Naive thymus-derived CD4-positive, alpha-beta T cell (primary cell): ENCODE measurements around the gene IL33. TPM values are rescaled to one million over a fixed set of nuclear protein-coding genes. Genes with fewer than 3 reads are reported as not detected.

Experiments
- ATAC-seq: fragments of 150-1000 bp; cut with Tn5 transposase; 2 replicates; pipeline ENCODE4 v1.10.0; 2021; ENCODE audit warnings: mild to moderate bottlenecking, moderate library complexity
- CTCF ChIA-PET: fragments of 350-600 bp; sonication (Branson Sonifier 250); formaldehyde crosslinking; loops from one replicate; lab custom pipeline; 2021; ENCODE audit warnings: antibody characterized with exemption; lab: Charles Lee
- POLR2A ChIA-PET: fragments of 350-600 bp; sonication (Branson Sonifier 250); formaldehyde crosslinking; loops from one replicate; lab custom pipeline; 2021; ENCODE audit warnings: antibody characterized with exemption, inconsistent platforms; lab: Charles Lee
- DNase-seq, 9 donors: peaks; one replicate each; pipeline versions ENCODE4 v3.0.0 to v3.0.0-alpha.2; 2020 to 2022; ENCODE audit warnings: mixed read lengths in 1 of 9
- H3K27ac ChIP-seq: one replicate; pipeline ENCODE4 v1.7.0; 2013; ENCODE audit warnings: mild to moderate bottlenecking, low read depth, low read length, moderate library complexity
- H3K27me3 ChIP-seq, 2 donors: one replicate each; pipeline ENCODE4 v1.7.0; 2013; ENCODE audit warnings: low read length in 2 of 2, mild to moderate bottlenecking in 2 of 2, moderate library complexity in 2 of 2; ENCODE audit not compliant: control insufficient read depth in 2 of 2, insufficient read depth in 2 of 2
- H3K36me3 ChIP-seq, 3 experiments: 1 replicate in 2 of 3; 2 replicates in 1 of 3; pipeline ENCODE4 v1.7.0; 2013; ENCODE audit warnings: low read length in 3 of 3, mild to moderate bottlenecking in 3 of 3, moderate library complexity in 1 of 3; ENCODE audit not compliant: insufficient read depth in 3 of 3, control insufficient read depth in 2 of 3
- H3K4me1 ChIP-seq, 2 donors: one replicate each; pipeline ENCODE4 v1.7.0; 2013; ENCODE audit warnings: low read length in 2 of 2, mild to moderate bottlenecking in 2 of 2, moderate library complexity in 1 of 2; ENCODE audit not compliant: control insufficient read depth in 2 of 2, insufficient read depth in 2 of 2
- H3K4me3 ChIP-seq: 2 replicates; pipeline ENCODE4 v1.7.0; 2013; ENCODE audit warnings: mild to moderate bottlenecking, low read length
- H3K9me3 ChIP-seq, 3 experiments: 1 replicate in 2 of 3; 2 replicates in 1 of 3; pipeline ENCODE4 v1.7.0; 2013; ENCODE audit warnings: low read length in 3 of 3; ENCODE audit not compliant: control insufficient read depth in 2 of 3
- H3K27ac Mint-ChIP-seq, 9 donors: one replicate each; pipeline ENCODE4 v1.8.0; 2020 to 2022; ENCODE audit warnings: mixed read lengths in 9 of 9, mild to moderate bottlenecking in 8 of 9, moderate library complexity in 5 of 9, inconsistent platforms in 2 of 9
- H3K27me3 Mint-ChIP-seq, 5 donors: one replicate each; pipeline ENCODE4 v1.8.0; 2021 to 2022; ENCODE audit warnings: mixed read lengths in 5 of 5, mild to moderate bottlenecking in 1 of 5
- H3K36me3 Mint-ChIP-seq, 5 donors: one replicate each; pipeline ENCODE4 v1.8.0; 2020 to 2022; ENCODE audit warnings: mixed read lengths in 5 of 5, mild to moderate bottlenecking in 3 of 5, inconsistent platforms in 1 of 5
- H3K4me1 Mint-ChIP-seq, 7 donors: one replicate each; pipeline ENCODE4 v1.8.0; 2020 to 2022; ENCODE audit warnings: mixed read lengths in 7 of 7, mild to moderate bottlenecking in 3 of 7, inconsistent platforms in 1 of 7
- H3K4me3 Mint-ChIP-seq, 10 donors: one replicate each; pipeline ENCODE4 v1.8.0; 2020 to 2022; ENCODE audit warnings: mild to moderate bottlenecking in 10 of 10, mixed read lengths in 10 of 10, moderate library complexity in 6 of 10, inconsistent platforms in 2 of 10
- H3K9me3 Mint-ChIP-seq, 11 donors: one replicate each; pipeline ENCODE4 v1.8.0; 2020 to 2022; ENCODE audit warnings: mixed read lengths in 11 of 11, mild to moderate bottlenecking in 4 of 11, inconsistent platforms in 1 of 11, moderate library complexity in 1 of 11
- intact Hi-C, 2 donors: fragments of 100-400 bp; cut with micrococcal nuclease; formaldehyde crosslinking; loops; one replicate each; pipeline ENCODE4 v1.15.1; 2023
- polyA plus RNA-seq, 2 donors: library from polyadenylated mRNA; unstranded; fragments of 300-500 nt; fragmentation: Illumina TruSeq; gene quantifications; one replicate each; pipeline ENCODE4 v1.2.3, GENCODE V29; 2021
- total RNA-seq, 6 experiments: library from RNA in 5 of 6; stranded (reverse) in 5 of 6; gene quantifications; 1 replicate in 5 of 6; 2 replicates in 1 of 6; pipeline ENCODE4 v1.2.3 and lab custom pipeline; 2021 to 2026

The IL33 gene
- total and polyA plus RNA-seq, 7 experiments from 2014 or later = not detected

GRCh38 chr9:6234014-6234413 lies 18.4 kb downstream of the IL33 start:
- Histone ChIP-seq H3K36me3 (no peaks in the 10 kb centered on the region), H3K4me1 (no peaks in the 10 kb centered on the region), H3K27me3 (no peaks in the 10 kb centered on the region), H3K9me3 (no peaks in the 10 kb centered on the region), H3K4me3 (no peak overlapping the region), H3K27ac (no peak overlapping the region)
- intact Hi-C loops = no loop called here
- DNase-seq = no peak
- Mint-ChIP-seq H3K36me3 (no peaks in the 10 kb centered on the region), H3K4me3 (no peak overlapping the region), H3K4me1 (no peaks in the 10 kb centered on the region), H3K9me3 (no peaks in the 10 kb centered on the region), H3K27me3 (peaks cover 0 to 6% (median 0%) of the 10 kb centered on the region in 5 donors), H3K27ac (no peak overlapping the region)
- ATAC-seq = no peak
- ChIA-PET CTCF (no interaction called here), POLR2A (no interaction called here)

- Histone ChIP-seq H3K27ac (no peak overlapping the region), H3K36me3 (no peaks in the 10 kb centered on the region), H3K4me3 (no peak overlapping the region), H3K9me3 (no peaks in the 10 kb centered on the region), H3K4me1 (no peaks in the 10 kb centered on the region), H3K27me3 (no peaks in the 10 kb centered on the region)
- Mint-ChIP-seq H3K27me3 (peaks cover 5 to 10% (median 8%) of the 10 kb centered on the region in 5 donors), H3K4me3 (no peak overlapping the region), H3K9me3 (peaks cover 0 to 8% (median 0%) of the 10 kb centered on the region in 11 donors), H3K36me3 (no peaks in the 10 kb centered on the region), H3K4me1 (no peaks in the 10 kb centered on the region), H3K27ac (no peak overlapping the region)
- ChIA-PET CTCF (no interaction called here), POLR2A (no interaction called here)
- intact Hi-C loops = no loop called here
- no peak for DNase-seq
- no peak for ATAC-seq
These were observed 21.7 kb downstream of the IL33 start for GRCh38 chr9:6237267-6237666.

- Mint-ChIP-seq H3K27ac (no peak overlapping the region), H3K4me1 (no peaks in the 10 kb centered on the region), H3K27me3 (peaks cover 5 to 13% (median 12%) of the 10 kb centered on the region in 5 donors), H3K36me3 (no peaks in the 10 kb centered on the region), H3K4me3 (no peak overlapping the region), H3K9me3 (peaks cover 0 to 8% (median 0%) of the 10 kb centered on the region in 11 donors)
- ChIA-PET POLR2A (no interaction called here), CTCF (no interaction called here)
- DNase-seq = no peak
- no peaks in the 10 kb centered on the region for H3K4me1 ChIP-seq
- H3K27me3 ChIP-seq = no peaks in the 10 kb centered on the region
- H3K27ac ChIP-seq = no peak overlapping the region
- intact Hi-C loops = no loop called here
- H3K36me3 ChIP-seq = no peaks in the 10 kb centered on the region
- no peaks in the 10 kb centered on the region for H3K9me3 ChIP-seq
- H3K4me3 ChIP-seq = no peak overlapping the region
- ATAC-seq = no peak
These were observed 23.4 kb downstream of the IL33 start for GRCh38 chr9:6239048-6239461.

GRCh38 chr9:6239694-6240093 lies 24.1 kb downstream of the IL33 start:
- Histone ChIP-seq H3K27ac (no peak overlapping the region), H3K36me3 (no peaks in the 10 kb centered on the region), H3K4me1 (no peaks in the 10 kb centered on the region), H3K27me3 (no peaks in the 10 kb centered on the region), H3K9me3 (no peaks in the 10 kb centered on the region), H3K4me3 (no peak overlapping the region)
- DNase-seq (no peak), ATAC-seq (no peak)
- no peaks in the 10 kb centered on the region for H3K36me3 Mint-ChIP-seq
- H3K27me3 Mint-ChIP-seq = peaks cover 5 to 20% (median 15%) of the 10 kb centered on the region in 5 donors
- POLR2A ChIA-PET = no interaction called here
- no peak overlapping the region for H3K27ac Mint-ChIP-seq
- no peaks in the 10 kb centered on the region for H3K4me1 Mint-ChIP-seq
- CTCF ChIA-PET = no interaction called here
- intact Hi-C loops = no loop called here
- peaks cover 0 to 8% (median 0%) of the 10 kb centered on the region in 11 donors for H3K9me3 Mint-ChIP-seq
- H3K4me3 Mint-ChIP-seq = no peak overlapping the region

GRCh38 chr9:6243746-6244145 lies 28.1 kb downstream of the IL33 start:
- H3K4me3 Mint-ChIP-seq = no peak overlapping the region
- no peak overlapping the region for H3K27ac Mint-ChIP-seq
- no peak for DNase-seq
- no peaks in the 10 kb centered on the region for H3K4me1 Mint-ChIP-seq
- no peaks in the 10 kb centered on the region for H3K36me3 Mint-ChIP-seq
- ChIA-PET POLR2A (no interaction called here), CTCF (no interaction called here)
- Histone ChIP-seq H3K36me3 (no peaks in the 10 kb centered on the region), H3K27ac (no peak overlapping the region), H3K9me3 (no peaks in the 10 kb centered on the region), H3K27me3 (no peaks in the 10 kb centered on the region), H3K4me3 (no peak overlapping the region), H3K4me1 (no peaks in the 10 kb centered on the region)
- no peak for ATAC-seq
- intact Hi-C loops = no loop called here
- H3K27me3 Mint-ChIP-seq = peaks cover 8 to 29% (median 25%) of the 10 kb centered on the region in 5 donors
- H3K9me3 Mint-ChIP-seq = peaks cover 0 to 8% (median 0%) of the 10 kb centered on the region in 11 donors

GRCh38 chr9:6247266-6247665 lies 31.7 kb downstream of the IL33 start:
- no peaks in the 10 kb centered on the region for H3K4me1 ChIP-seq
- Mint-ChIP-seq H3K36me3 (no peaks in the 10 kb centered on the region), H3K4me1 (no peaks in the 10 kb centered on the region), H3K27me3 (peaks cover 4 to 21% (median 19%) of the 10 kb centered on the region in 5 donors), H3K9me3 (peaks cover 0 to 3% (median 0%) of the 10 kb centered on the region in 11 donors), H3K4me3 (no peak overlapping the region), H3K27ac (no peak overlapping the region)
- no peak overlapping the region for H3K4me3 ChIP-seq
- DNase-seq (no peak), ATAC-seq (no peak)
- intact Hi-C loops = no loop called here
- POLR2A ChIA-PET = no interaction called here
- no peak overlapping the region for H3K27ac ChIP-seq
- H3K27me3 ChIP-seq = no peaks in the 10 kb centered on the region
- CTCF ChIA-PET = no interaction called here
- no peaks in the 10 kb centered on the region for H3K9me3 ChIP-seq
- H3K36me3 ChIP-seq = no peaks in the 10 kb centered on the region

- H3K4me3 ChIP-seq = no peak overlapping the region
- no peaks in the 10 kb centered on the region for H3K4me1 ChIP-seq
- Mint-ChIP-seq H3K4me1 (no peaks in the 10 kb centered on the region), H3K4me3 (no peak overlapping the region), H3K27ac (no peak overlapping the region), H3K9me3 (peaks cover 0 to 21% (median 5%) of the 10 kb centered on the region in 11 donors), H3K27me3 (peaks cover 0 to 24% (median 6%) of the 10 kb centered on the region in 5 donors), H3K36me3 (no peaks in the 10 kb centered on the region)
- POLR2A ChIA-PET = no interaction called here
- H3K27me3 ChIP-seq = no peaks in the 10 kb centered on the region
- CTCF ChIA-PET = no interaction called here
- no peaks in the 10 kb centered on the region for H3K36me3 ChIP-seq
- ATAC-seq (no peak), DNase-seq (no peak)
- intact Hi-C loops = no loop called here
- H3K27ac ChIP-seq = no peak overlapping the region
- H3K9me3 ChIP-seq = no peaks in the 10 kb centered on the region
These were observed 53.3 kb downstream of the IL33 start for GRCh38 chr9:6268826-6269397.
